Right renal cortex interstitium (tissue), 3 donors: Measurements from ENCODE around the gene DSPP. TPM values are rescaled to one million over a fixed set of nuclear protein-coding genes. Genes with fewer than 3 reads are reported as not detected.
"Not testable (repeated sequence)": the region's sequence is repeated elsewhere in the genome, so short reads cannot be mapped to it uniquely, and the experiment has no call there.

Experiments used
- DNase-seq, 3 donors: peaks; one replicate each; pipeline ENCODE4 v3.0.0-alpha.2; 2013; ENCODE audit warnings: low read depth in 3 of 3, low spot score in 2 of 3
- polyA plus RNA-seq, 3 donors: library from polyadenylated mRNA; unstranded; fragments of 120-200 nt; gene quantifications; one replicate each; pipeline ENCODE4 v1.2.1, GENCODE V29; 2013; ENCODE audit not compliant: insufficient read length in 3 of 3

The DSPP gene
- polyA plus RNA-seq: under 1 TPM in 1 of 3 donors, not detected in 2; 0.03 TPM

GRCh38 chr4:87608229-87608628 lies at the start of gene DSPP:
DSPP (plus strand) TSS chr4:87608529; CDS start chr4:87610909, 2,380 bp downstream.
- DNase-seq: no peak

GRCh38 chr4:87559090-87559837 lies 49.1 kb upstream of the DSPP start:
- no peak for DNase-seq

GRCh38 chr4:87560802-87561201 lies 47.5 kb upstream of the DSPP start:
- DNase-seq: no peak

GRCh38 chr4:87565746-87566145 lies 42.6 kb upstream of the DSPP start:
- DNase-seq: no peak

GRCh38 chr4:87566276-87566675 lies 42.1 kb upstream of the DSPP start:
- DNase-seq: no peak

GRCh38 chr4:87567191-87567590 lies 41.1 kb upstream of the DSPP start:
- DNase-seq: no peak

GRCh38 chr4:87570290-87570805 lies 38.0 kb upstream of the DSPP start:
- no peak for DNase-seq

GRCh38 chr4:87574376-87574775 lies 34.0 kb upstream of the DSPP start:
- not testable (repeated sequence) for DNase-seq

GRCh38 chr4:87574996-87575395 lies 33.3 kb upstream of the DSPP start:
- DNase-seq: no peak

- no peak for DNase-seq
Measured at GRCh38 chr4:87575408-87575807, 32.9 kb upstream of the DSPP start.

GRCh38 chr4:87575983-87576382 lies 32.3 kb upstream of the DSPP start:
- no peak for DNase-seq

GRCh38 chr4:87579478-87579877 lies 28.9 kb upstream of the DSPP start:
- no peak for DNase-seq

GRCh38 chr4:87580057-87580456 lies 28.3 kb upstream of the DSPP start:
- DNase-seq: no peak

- no peak for DNase-seq
Measured at GRCh38 chr4:87584222-87584908, 24.0 kb upstream of the DSPP start.

GRCh38 chr4:87589531-87589930 lies 18.8 kb upstream of the DSPP start:
- no peak for DNase-seq

GRCh38 chr4:87592124-87592523 lies 16.2 kb upstream of the DSPP start:
- no peak for DNase-seq

- no peak for DNase-seq
Measured at GRCh38 chr4:87601361-87601760, 7.0 kb upstream of the DSPP start.

- DNase-seq: no peak
Measured at GRCh38 chr4:87614292-87614890, 6.1 kb downstream of the DSPP start.

- no peak for DNase-seq
Measured at GRCh38 chr4:87616268-87616667, 7.9 kb downstream of the DSPP start.

GRCh38 chr4:87620086-87620485 lies 11.8 kb downstream of the DSPP start:
- DNase-seq: no peak

GRCh38 chr4:87620491-87620890 lies 12.2 kb downstream of the DSPP start:
- no peak for DNase-seq

GRCh38 chr4:87622303-87622702 lies 14.0 kb downstream of the DSPP start:
- DNase-seq: no peak
